HG03521 (cell line): ENCODE measurements around the gene IRF1.
A peak's percentile ranks its signal among the peaks of the same experiment; 100 is the strongest.

Source experiments
- ATAC-seq: cut with Tn5 transposase; IDR thresholded peaks from one replicate; pipeline ENCODE4 v1.9.1; 2021; ENCODE audit warnings: mild to moderate bottlenecking, moderate library complexity; ENCODE audit not compliant: unreplicated experiment

IRF1 gene

GRCh38 chr5:132463811-132464155 lies 26.8 kb downstream of the IRF1 start:
- no peak for ATAC-seq

DNA sequence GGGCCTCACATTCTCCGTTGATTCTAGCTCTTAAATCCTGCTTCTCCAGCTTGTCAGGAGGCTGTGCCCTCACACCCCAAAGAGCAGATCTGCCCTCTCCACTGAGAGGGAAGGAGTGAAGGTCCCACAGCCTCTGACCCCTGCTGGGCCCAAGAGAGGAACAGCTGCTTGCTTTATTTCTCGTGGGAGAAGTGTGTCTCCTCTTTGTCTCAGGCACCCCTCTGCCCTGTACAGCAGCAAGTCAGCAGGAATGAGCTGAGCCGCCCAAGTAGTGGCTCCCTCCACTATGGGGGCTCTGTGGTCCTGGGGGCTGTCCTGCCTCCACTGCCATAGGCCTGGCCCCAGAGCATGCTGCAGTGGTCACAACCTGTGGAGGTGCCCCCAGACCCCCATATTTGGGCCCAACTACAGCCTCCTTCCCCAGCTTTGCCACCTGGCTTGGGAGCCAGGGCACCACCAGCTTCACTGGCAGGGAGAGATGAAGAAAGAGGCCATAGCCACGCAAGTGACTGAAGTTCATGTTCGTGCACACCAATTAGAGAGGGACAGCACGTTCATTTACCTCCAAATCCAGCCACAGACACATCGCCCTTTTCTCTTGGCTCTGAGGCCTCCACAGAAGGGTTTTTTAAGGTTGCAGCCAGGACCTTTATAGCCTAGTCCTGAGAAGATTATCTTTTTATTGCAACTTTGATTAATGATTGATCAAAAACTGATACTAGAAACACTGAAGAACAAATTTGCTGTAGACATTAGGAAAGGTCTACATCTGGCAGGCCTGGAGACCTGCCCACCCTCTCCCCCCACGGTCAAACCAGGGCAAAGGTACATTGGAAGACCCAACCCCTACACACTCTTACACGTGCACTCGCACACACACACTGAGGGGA lies 27.5 kb downstream of the IRF1 start:
- no peak for ATAC-seq

DNA sequence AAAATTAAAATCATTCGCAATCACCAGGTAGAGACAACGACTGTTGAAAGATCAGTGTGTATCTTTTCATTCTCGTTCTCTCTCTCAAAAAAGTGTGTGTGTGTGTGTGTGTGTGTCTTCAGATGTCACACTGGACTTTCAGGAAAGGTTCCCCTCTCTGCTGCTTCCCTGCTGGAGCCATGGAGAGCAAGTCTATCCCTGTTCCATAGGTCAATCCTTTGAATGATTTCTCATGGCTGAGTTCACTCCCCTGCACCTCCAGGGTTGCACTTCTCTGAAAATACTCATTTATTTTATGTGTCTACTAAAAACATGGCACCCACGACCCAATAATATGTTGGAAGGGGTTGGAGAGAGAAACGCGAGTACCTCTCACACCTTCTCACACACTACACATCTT lies 28.2 kb downstream of the IRF1 start:
- no peak for ATAC-seq

DNA sequence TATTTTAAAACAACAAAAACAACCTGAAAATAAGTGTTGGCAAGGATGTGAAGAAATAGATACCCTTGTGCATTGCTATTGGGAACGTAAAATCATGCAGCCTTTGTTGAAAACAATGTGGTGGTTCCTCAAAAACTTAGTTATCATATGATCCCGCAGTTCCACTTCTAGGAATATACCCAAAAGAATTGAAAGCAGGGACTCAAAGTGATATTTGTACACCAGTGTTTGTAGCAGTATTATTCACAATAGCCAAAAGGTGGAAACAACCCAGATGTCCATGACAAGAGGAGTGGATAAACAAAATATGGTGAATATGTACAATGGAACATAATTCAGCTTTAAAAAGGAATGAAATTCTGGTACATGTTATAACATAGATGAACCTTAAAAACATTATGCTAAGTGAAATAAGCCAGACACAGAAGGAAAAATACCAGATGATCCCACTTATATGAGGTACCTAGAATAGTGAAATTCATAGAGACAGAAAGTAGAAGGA lies 29.0 kb downstream of the IRF1 start:
- ATAC-seq = no peak

- ATAC-seq = no peak
Observed at GRCh38 chr5:132460846-132461568, 29.6 kb downstream of the IRF1 start.

DNA sequence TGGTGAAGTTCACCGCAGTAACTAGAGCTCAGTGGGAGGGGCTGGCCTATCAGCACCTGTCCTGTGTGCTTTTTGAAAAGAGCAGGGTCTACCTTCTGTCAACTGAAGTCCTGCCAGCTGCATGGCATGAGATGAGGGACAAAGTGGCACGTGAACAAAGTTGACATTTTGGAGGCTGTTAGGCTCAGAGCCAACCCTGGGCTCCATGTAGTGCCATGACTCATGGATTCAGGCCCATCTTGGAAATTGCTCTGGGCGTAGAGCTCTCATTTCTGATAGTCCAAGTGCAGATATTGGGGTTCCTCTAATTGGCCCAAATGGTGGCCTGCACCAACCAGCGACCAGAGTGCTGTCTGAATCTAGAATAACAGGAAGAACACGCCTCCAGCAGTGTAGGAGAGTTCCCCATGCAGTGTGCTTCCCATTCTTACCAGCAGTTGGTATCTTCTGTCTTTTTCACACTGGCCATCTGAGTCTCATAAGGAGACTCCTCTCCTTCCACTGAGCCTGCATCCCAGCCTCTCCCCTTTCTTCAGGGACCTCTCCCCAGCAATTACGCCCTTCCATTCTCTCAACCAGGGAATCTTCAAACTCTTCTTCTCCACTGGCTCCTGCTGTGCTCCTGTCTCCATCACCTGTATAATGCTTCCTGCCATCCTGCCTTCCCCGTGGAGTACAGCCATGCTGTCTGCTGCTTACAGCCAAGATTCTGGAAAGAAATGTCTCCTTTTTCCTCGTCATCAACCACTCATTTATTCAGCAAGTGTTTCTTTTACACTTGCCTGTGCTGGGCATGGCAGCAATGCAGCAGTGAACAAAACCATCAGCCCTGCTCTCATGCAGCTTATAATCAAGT lies 30.4 kb downstream of the IRF1 start:
- ATAC-seq = no peak

- ATAC-seq = no peak
Observed at GRCh38 chr5:132459031-132459982, 31.3 kb downstream of the IRF1 start.

DNA sequence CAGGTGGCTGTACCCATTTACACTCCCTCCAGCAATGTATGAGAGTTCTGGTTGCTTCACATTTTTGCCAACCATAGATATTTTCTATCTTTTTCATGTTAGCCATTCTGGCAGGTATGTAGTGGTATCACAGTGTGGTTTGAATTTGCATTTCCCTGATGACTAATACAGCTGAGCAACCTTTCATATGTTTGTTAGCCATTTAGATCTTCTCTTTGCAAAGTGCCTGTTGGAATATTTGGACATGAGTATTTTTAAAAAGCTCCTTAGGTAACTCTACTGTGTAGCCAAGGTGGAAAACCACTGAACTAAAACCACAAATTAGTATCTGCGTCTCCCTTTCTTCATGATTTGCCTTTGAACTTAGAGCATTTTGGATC lies 31.9 kb downstream of the IRF1 start:
- peak; percentile 46 for ATAC-seq

- ATAC-seq = no peak
Observed at GRCh38 chr5:132458226-132458560, 32.4 kb downstream of the IRF1 start.

DNA sequence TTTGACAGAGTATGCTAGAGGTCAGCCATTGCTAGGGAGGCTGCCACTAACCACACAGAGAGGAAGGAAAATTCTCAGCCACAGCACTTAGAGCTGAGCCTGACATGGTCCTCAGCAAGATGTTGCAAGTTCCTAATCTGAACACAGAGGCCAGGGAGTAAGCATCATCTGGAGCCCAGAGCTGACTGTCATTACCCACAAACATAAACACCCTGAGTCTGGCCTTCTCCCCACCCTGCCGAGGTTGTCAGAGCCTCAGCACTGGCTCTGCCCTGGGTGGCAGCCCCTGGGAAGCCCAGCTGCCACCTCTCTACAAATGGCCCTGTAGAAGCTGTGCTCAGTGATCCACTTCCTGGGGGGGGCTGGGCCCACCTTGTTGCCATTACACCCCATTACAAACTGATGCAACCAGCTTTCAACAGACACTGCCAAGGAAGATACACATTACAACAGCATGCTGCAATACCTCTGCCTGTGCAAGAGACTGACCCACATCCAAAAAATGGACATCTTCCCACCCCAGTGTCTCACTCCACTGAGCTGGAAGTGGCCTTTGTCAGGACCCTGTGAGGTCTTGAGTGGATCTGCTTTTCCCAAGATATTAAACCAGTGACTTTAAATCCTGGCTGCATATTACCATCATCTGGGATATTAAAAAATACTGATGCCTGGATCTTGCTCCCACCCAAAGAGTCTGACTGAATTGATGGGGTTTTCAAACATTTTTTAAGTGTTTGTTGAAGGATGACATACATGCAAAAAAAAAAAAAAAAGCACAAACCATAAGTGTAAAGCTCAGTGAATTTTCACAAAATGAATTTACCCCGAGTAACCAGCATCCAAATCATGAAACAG lies 33.0 kb downstream of the IRF1 start:
- no peak for ATAC-seq

GRCh38 chr5:132456987-132457361 lies 33.6 kb downstream of the IRF1 start:
- ATAC-seq = no peak

GRCh38 chr5:132456296-132456986 lies 34.1 kb downstream of the IRF1 start:
- ATAC-seq = no peak

DNA sequence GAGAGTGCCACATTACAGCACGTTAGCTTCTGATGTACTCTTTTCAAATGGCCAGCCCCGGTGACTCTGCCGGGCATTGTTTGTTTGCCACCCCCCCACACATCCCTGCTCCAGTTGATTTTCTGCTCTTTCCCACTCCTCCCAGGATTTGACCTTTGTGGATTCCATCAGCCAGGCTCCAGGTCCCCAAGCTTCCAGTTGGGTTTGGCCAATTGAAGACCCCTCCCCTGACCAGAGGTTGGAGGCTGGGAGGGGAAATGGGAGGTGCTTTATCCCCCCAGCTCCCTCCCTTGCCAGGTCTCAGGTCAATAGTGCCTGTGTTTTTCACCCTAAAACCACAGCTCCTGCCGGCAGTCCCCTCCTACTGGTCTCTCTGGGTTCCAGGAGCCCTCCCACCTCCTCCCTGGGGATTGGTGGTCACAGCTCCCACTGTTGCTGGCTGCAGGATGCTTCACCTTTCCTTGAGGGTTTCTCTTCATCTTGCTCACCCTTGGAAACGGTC lies 34.9 kb downstream of the IRF1 start:
- ATAC-seq = no peak

GRCh38 chr5:132454361-132454760 lies 36.2 kb downstream of the IRF1 start:
- ATAC-seq = no peak

DNA sequence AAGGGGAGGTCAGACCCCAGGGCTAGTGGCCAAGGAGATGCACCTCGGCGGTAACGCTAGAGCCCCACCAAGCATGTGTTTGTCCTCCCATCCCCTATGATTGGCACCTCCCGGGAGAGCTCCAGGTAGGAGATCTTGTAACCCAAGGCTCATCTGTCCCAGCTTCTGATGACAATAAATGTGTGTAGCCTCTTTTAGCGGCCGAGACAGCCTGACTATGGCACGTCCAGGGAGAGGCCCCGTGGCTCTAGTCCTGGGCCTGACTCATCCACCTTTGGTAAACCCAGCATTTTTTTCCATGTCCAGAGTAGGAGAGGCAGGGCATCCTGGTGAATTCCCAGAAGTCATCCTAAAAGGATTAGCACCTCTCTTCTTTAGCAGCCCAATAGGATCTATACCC lies 39.2 kb downstream of the IRF1 start:
- no peak for ATAC-seq

GRCh38 chr5:132449060-132449459 lies 41.5 kb downstream of the IRF1 start:
- no peak for ATAC-seq

GRCh38 chr5:132447196-132447595 lies 43.4 kb downstream of the IRF1 start:
- ATAC-seq = no peak

GRCh38 chr5:132446621-132447020 lies 44.0 kb downstream of the IRF1 start:
- ATAC-seq = no peak

DNA sequence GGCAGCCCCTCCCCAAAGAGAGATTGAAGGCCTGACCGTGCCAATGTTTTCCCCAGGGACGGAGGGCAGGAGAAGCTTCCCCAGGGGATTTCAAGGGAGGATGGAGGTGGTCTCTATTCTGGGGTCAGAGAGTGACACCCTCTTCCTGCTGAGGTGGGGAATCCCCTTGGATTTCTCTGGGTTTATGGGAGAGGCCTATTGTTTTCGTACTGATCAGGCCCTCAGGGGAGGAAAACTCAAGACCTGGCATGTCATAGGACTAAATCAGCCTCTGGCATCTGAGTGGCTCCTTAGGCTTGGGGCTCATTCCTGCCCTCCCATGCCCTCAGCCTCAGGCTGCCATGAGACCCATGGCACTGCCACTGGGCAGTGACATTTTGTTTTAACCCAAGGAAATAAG lies 44.6 kb downstream of the IRF1 start:
- no peak for ATAC-seq
